NB4 (cell line): ENCODE measurements around the gene TMPRSS13.

ENCODE experiments used
- POLR2A ChIP-seq: IDR thresholded peaks from 2 replicates; pipeline ENCODE4 v1.6.1; 2011; ENCODE audit warnings: mild to moderate bottlenecking; ENCODE audit not compliant: insufficient read length; ENCODE audit errors: extremely low read depth
- TF ChIP-seq, protein P1 (sequence below): IDR thresholded peaks from one replicate; pipeline ENCODE4 v1.5.1; 2012; ENCODE audit warnings: low read depth, low read length

DNA sequence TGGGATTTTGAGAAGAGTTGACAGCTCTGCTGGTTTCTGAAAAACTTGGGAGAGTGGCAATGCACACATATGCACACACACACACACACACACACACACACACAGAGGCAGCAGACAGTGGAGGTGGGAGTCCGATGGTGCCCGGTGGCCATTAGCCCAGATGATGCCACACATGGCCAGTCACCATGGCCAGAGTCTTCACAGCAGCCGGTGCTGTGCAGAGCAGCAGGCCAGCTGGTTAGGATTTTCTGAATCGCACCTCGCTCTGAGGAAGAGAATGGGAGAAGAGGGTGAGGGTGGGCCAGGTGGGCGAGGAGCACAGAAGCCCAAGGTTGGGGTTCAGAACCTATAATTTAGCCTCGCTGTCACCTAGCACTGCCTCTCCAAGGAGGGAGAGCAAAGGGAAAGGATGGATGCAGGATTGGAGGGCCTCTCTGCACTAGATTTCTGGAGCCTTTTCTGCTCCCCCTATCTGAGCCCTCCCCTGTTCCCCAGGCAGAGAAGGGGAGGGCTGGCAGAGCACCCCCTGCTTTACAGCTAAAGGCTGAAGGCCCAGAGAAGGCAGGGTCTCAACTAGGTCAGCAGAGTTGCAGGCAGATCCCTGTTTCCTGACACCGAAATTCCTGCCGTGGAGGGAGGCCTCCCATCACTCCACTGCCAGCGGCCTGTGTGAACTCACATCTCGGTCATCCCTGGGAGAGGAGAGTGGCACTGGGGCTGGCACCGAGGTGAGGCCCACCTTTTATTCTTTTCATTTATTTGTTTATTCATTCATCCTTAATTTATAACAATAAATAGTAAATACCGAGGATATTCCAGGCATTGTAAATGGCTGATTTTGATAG is 27.0 kb downstream of the TMPRSS13 start:
- no peak for TF ChIP-seq POLR2A
- TF ChIP-seq, protein P1, sequence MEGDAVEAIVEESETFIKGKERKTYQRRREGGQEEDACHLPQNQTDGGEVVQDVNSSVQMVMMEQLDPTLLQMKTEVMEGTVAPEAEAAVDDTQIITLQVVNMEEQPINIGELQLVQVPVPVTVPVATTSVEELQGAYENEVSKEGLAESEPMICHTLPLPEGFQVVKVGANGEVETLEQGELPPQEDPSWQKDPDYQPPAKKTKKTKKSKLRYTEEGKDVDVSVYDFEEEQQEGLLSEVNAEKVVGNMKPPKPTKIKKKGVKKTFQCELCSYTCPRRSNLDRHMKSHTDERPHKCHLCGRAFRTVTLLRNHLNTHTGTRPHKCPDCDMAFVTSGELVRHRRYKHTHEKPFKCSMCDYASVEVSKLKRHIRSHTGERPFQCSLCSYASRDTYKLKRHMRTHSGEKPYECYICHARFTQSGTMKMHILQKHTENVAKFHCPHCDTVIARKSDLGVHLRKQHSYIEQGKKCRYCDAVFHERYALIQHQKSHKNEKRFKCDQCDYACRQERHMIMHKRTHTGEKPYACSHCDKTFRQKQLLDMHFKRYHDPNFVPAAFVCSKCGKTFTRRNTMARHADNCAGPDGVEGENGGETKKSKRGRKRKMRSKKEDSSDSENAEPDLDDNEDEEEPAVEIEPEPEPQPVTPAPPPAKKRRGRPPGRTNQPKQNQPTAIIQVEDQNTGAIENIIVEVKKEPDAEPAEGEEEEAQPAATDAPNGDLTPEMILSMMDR = no peak
